HEK293 (cell line): ENCODE measurements around the gene SNX21.
A peak's percentile ranks its signal among the peaks of the same experiment; 100 is the strongest.

ENCODE experiments used
- CTCF ChIA-PET: fragments of 350-600 bp; formaldehyde crosslinking; extraction: SDS; loops from one replicate; lab custom pipeline; 2021; ENCODE audit warnings: antibody characterized with exemption; lab: Yijun Ruan, JAX
- POLR2A ChIA-PET: fragments of 300-600 bp; formaldehyde crosslinking; extraction: SDS; loops from one replicate; lab custom pipeline; 2020; ENCODE audit warnings: antibody characterized with exemption, inconsistent platforms; lab: Yijun Ruan, JAX
- H3K27ac ChIP-seq: fragments of 200-500 bp; sonication (Bioruptor generic); 2 replicates; pipeline ENCODE4 v1.5.1; 2014; ENCODE audit warnings: low read depth, low read length, control low read depth, inconsistent platforms; ENCODE audit errors: extremely low read depth
- H3K36me3 ChIP-seq, 2 experiments: fragments of 200-500 bp in 1 of 2; sonication (Bioruptor generic) in 1 of 2; 1 replicate in 1 of 2; 2 replicates in 1 of 2; pipeline ENCODE4 v1.5.1; 2014 to 2017; ENCODE audit warnings: inconsistent platforms in 2 of 2, low read length in 2 of 2; ENCODE audit not compliant: control insufficient read depth in 2 of 2, insufficient read depth in 1 of 2
- H3K4me1 ChIP-seq: fragments of 200-500 bp; sonication (Bioruptor generic); 2 replicates; pipeline ENCODE4 v1.5.1; 2014; ENCODE audit warnings: mild to moderate bottlenecking, low read length, inconsistent platforms; ENCODE audit not compliant: control insufficient read depth, insufficient read depth
- H3K4me3 ChIP-seq: 2 replicates; pipeline ENCODE4 v1.5.1; 2011; ENCODE audit warnings: low read depth, mild to moderate bottlenecking, control low read depth, low read length, moderate library complexity
- H3K9me3 ChIP-seq: fragments of 200-500 bp; sonication (Bioruptor generic); 2 replicates; pipeline ENCODE4 v1.5.1; 2014; ENCODE audit warnings: low read depth, low read length, inconsistent platforms; ENCODE audit not compliant: control insufficient read depth, insufficient read depth
- ELK4 ChIP-seq: IDR thresholded peaks from 2 replicates; pipeline ENCODE4 v1.6.1; 2011; ENCODE audit warnings: mild to moderate bottlenecking, low read depth, low read length, borderline replicate concordance
- GLIS2 ChIP-seq: fragments of 450-650 bp; formaldehyde crosslinking; IDR thresholded peaks from 2 replicates; pipeline ENCODE4 v1.5.1; 2016; ENCODE audit warnings: missing biosample characterization, missing genetic modification characterization
- HOXD13 ChIP-seq: sonication (generic); formaldehyde crosslinking; IDR thresholded peaks from 2 replicates; pipeline ENCODE4 v1.8.0; 2022; ENCODE audit warnings: missing genetic modification reagents, borderline replicate concordance
- MZF1 ChIP-seq: fragments of 450-650 bp; formaldehyde crosslinking; IDR thresholded peaks from 2 replicates; pipeline ENCODE4 v1.5.1; 2017; ENCODE audit warnings: missing biosample characterization, missing genetic modification characterization, borderline replicate concordance
- PRDM1 ChIP-seq: fragments of 450-650 bp; formaldehyde crosslinking; IDR thresholded peaks from 2 replicates; pipeline ENCODE4; 2016; ENCODE audit warnings: missing biosample characterization, missing genetic modification characterization
- REST ChIP-seq: fragments of 450-650 bp; formaldehyde crosslinking; IDR thresholded peaks from 2 replicates; pipeline ENCODE4 v1.5.1; 2016; ENCODE audit warnings: missing biosample characterization, missing genetic modification characterization
- ZBTB1 ChIP-seq: fragments of 450-650 bp; formaldehyde crosslinking; IDR thresholded peaks from 2 replicates; pipeline ENCODE4 v1.5.1; 2016; ENCODE audit warnings: missing biosample characterization, missing genetic modification characterization
- ZBTB10 ChIP-seq: fragments of 450-650 bp; formaldehyde crosslinking; IDR thresholded peaks from 2 replicates; pipeline ENCODE4 v1.5.1; 2016; ENCODE audit warnings: missing biosample characterization, missing genetic modification characterization
- ZBTB21 ChIP-seq: fragments of 450-650 bp; formaldehyde crosslinking; IDR thresholded peaks from 2 replicates; pipeline ENCODE4 v1.5.1; 2017; ENCODE audit warnings: missing biosample characterization, missing genetic modification characterization
- ZNF19 ChIP-seq: fragments of 450-650 bp; formaldehyde crosslinking; IDR thresholded peaks from 2 replicates; pipeline ENCODE4; 2016; ENCODE audit warnings: missing biosample characterization, missing genetic modification characterization, low read depth
- ZNF221 ChIP-seq: fragments of 450-650 bp; formaldehyde crosslinking; IDR thresholded peaks from 2 replicates; pipeline ENCODE4 v1.5.1; 2017; ENCODE audit warnings: missing biosample characterization, missing genetic modification characterization, borderline replicate concordance
- ZNF280D ChIP-seq: fragments of 450-650 bp; formaldehyde crosslinking; IDR thresholded peaks from 2 replicates; pipeline ENCODE4 v1.5.1; 2016; ENCODE audit warnings: missing biosample characterization, missing genetic modification characterization
- ZNF292 ChIP-seq: fragments of 450-650 bp; formaldehyde crosslinking; IDR thresholded peaks from 2 replicates; pipeline ENCODE4 v1.5.1; 2016; ENCODE audit warnings: low read depth, missing biosample characterization, missing genetic modification characterization, borderline replicate concordance
- ZNF341 ChIP-seq: fragments of 450-650 bp; formaldehyde crosslinking; IDR thresholded peaks from 2 replicates; pipeline ENCODE4; 2016; ENCODE audit warnings: low read depth, missing biosample characterization, missing genetic modification characterization
- ZNF350 ChIP-seq: fragments of 450-650 bp; formaldehyde crosslinking; IDR thresholded peaks from 2 replicates; pipeline ENCODE4 v1.5.0; 2017; ENCODE audit warnings: missing biosample characterization, mild to moderate bottlenecking, missing genetic modification characterization
- ZNF416 ChIP-seq: fragments of 450-650 bp; formaldehyde crosslinking; IDR thresholded peaks from 2 replicates; pipeline ENCODE4 v1.5.1; 2016; ENCODE audit warnings: missing biosample characterization, missing genetic modification characterization
- ZNF423 ChIP-seq: fragments of 450-650 bp; formaldehyde crosslinking; IDR thresholded peaks from 2 replicates; pipeline ENCODE4 v1.5.1; 2016; ENCODE audit warnings: missing biosample characterization, missing genetic modification characterization
- ZNF561 ChIP-seq: fragments of 450-650 bp; IDR thresholded peaks from 2 replicates; pipeline ENCODE4 v1.5.1; 2018; ENCODE audit warnings: missing biosample characterization, missing genetic modification characterization, borderline replicate concordance
- ZNF600 ChIP-seq: fragments of 450-650 bp; formaldehyde crosslinking; IDR thresholded peaks from 2 replicates; pipeline ENCODE4 v1.5.1; 2016; ENCODE audit warnings: missing biosample characterization, missing genetic modification characterization
- ZNF610 ChIP-seq: fragments of 450-650 bp; formaldehyde crosslinking; IDR thresholded peaks from 2 replicates; pipeline ENCODE4 v1.5.1; 2016; ENCODE audit warnings: missing biosample characterization, missing genetic modification characterization, borderline replicate concordance
- ZNF629 ChIP-seq: fragments of 450-650 bp; formaldehyde crosslinking; IDR thresholded peaks from 2 replicates; pipeline ENCODE4 v1.5.1; 2017; ENCODE audit warnings: missing biosample characterization, missing genetic modification characterization
- ZNF654 ChIP-seq: fragments of 450-650 bp; formaldehyde crosslinking; IDR thresholded peaks from 2 replicates; pipeline ENCODE4 v1.5.1; 2016; ENCODE audit warnings: low read depth, missing biosample characterization, missing genetic modification characterization
- ZNF776 ChIP-seq: fragments of 450-650 bp; formaldehyde crosslinking; IDR thresholded peaks from 2 replicates; pipeline ENCODE4 v1.5.0; 2017; ENCODE audit warnings: missing biosample characterization, missing genetic modification characterization, borderline replicate concordance

SNX21 gene

GRCh38 chr20:45798935-45799642, 34.5 kb upstream of the SNX21 start (continued):
- TF ChIP-seq ELK4 (no peak), ZNF610 (tag by site-specific recombination) (no peak), ZNF654 (tag by site-specific recombination) (peak; percentile 92)

GRCh38 chr20:45801851-45802250, 31.7 kb upstream of the SNX21 start:
- CTCF ChIA-PET: interaction anchor here (3.8 to 3.9 kb wide), 2 partner anchors 15 to 31 kb away, joined by 21 read pairs; no protein-coding TSS in a partner anchor

GRCh38 chr20:45810191-45810970, 23.2 kb upstream of the SNX21 start:
- Histone ChIP-seq H3K4me3 (no peak overlapping the region), H3K36me3 (peaks cover 9 to 83% of the 10 kb centered on the region in 2 experiments; a peak in 2 of 3 replicates), H3K9me3 (no peaks in the 10 kb centered on the region), H3K4me1 (no peaks in the 10 kb centered on the region), H3K27ac (no peak overlapping the region)
- ChIA-PET CTCF (interaction anchor here (4.0 kb wide), 1 partner anchor 11 kb away, joined by 22 read pairs; no protein-coding TSS in a partner anchor), POLR2A (no interaction called here)
- TF ChIP-seq ZNF561 (no peak), REST (tag by site-specific recombination) (no peak), ZNF221 (no peak), ZBTB10 (tag by site-specific recombination) (no peak), MZF1 (tag by site-specific recombination) (no peak), ZNF292 (no peak), HOXD13 (CRISPR knock-in tag) (no peak), ZNF600 (tag by site-specific recombination) (no peak), PRDM1 (no peak)

More at GRCh38 chr20:45801851-45802250, 31.7 kb upstream of the SNX21 start:
- no peak overlapping the region for H3K27ac ChIP-seq
- H3K4me1 ChIP-seq: no peaks in the 10 kb centered on the region
- H3K4me3 ChIP-seq: no peak overlapping the region
- H3K9me3 ChIP-seq: no peaks in the 10 kb centered on the region
- peaks cover 17 to 69% of the 10 kb centered on the region in 2 experiments for H3K36me3 ChIP-seq
- POLR2A ChIA-PET: no interaction called here
- TF ChIP-seq ZNF629 (tag by site-specific recombination): no peak
- TF ChIP-seq ZNF280D (tag by site-specific recombination): no peak
- no peak for TF ChIP-seq ZNF423 (tag by site-specific recombination)
- no peak for TF ChIP-seq ZNF416 (tag by site-specific recombination)
- TF ChIP-seq ZNF350: no peak
- TF ChIP-seq ZNF776 (tag by site-specific recombination): no peak
- TF ChIP-seq ZBTB21 (tag by site-specific recombination): no peak
- TF ChIP-seq ZNF19 (tag by site-specific recombination): no peak
- TF ChIP-seq ZNF341: no peak
- no peak for TF ChIP-seq ZBTB1 (tag by site-specific recombination)
- no peak for TF ChIP-seq GLIS2 (tag by site-specific recombination)
